NCI-H2171 (cell line): ENCODE data around the gene PAPPA.

Experiments used
- DNase-seq: peaks from one replicate; lab custom pipeline; 2025; lab: John Stamatoyannopoulos, UW

PAPPA gene

GRCh38 chr9:116383936-116384335 lies 230.3 kb downstream of the PAPPA start:
- DNase-seq = no peak

- peak; percentile 73 for DNase-seq
These were observed 234.5 kb downstream of the PAPPA start for GRCh38 chr9:116387934-116388698.

GRCh38 chr9:116389541-116390302 lies 236.1 kb downstream of the PAPPA start:
- DNase-seq = no peak

GRCh38 chr9:116390303-116391228 lies 237.0 kb downstream of the PAPPA start:
- no peak for DNase-seq

- DNase-seq = no peak
These were observed 237.8 kb downstream of the PAPPA start for GRCh38 chr9:116391306-116391900.

- no peak for DNase-seq
These were observed 239.6 kb downstream of the PAPPA start for GRCh38 chr9:116393198-116393597.

DNA sequence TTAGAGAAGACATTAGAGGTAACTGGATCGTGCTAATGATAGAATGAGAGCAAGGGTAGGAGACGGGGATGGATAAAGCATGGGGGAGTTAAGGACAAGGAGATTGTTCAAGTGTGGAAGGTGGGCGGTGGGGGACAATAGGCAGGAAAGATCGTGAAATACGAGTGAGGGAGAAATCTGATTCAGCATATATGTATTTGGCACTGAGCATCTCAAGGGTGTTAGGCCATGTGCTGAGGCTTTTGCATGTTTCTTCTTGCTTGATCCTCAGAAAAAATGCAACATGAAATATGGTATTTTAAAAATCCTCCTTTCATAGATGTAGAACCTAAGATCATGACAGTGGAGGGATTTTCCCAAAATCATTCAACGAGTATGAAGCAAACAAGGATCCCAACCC lies 240.5 kb downstream of the PAPPA start:
- DNase-seq = no peak

GRCh38 chr9:116394894-116395698 lies 241.5 kb downstream of the PAPPA start:
- peak; percentile 35 for DNase-seq

GRCh38 chr9:116395699-116396037 lies 242.1 kb downstream of the PAPPA start:
- DNase-seq = no peak

DNA sequence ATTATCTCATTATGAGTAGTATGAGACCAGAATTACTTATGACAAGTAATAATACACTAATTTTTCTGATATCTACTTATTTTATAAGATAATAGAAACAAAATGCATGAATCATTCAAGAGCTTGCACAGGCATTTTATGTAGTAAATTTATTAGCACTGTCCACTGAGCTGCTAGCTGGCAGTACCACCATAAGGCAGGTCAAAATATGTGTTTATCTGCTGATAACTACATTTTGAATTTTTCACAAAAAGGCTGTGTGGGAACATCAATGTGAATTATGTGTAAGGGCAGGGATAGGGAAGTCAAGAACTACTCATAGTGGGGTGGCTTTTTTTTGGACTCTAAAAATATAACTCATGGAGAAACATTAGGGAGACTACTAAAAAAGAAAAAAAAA lies 249.6 kb downstream of the PAPPA start:
- no peak for DNase-seq

DNA sequence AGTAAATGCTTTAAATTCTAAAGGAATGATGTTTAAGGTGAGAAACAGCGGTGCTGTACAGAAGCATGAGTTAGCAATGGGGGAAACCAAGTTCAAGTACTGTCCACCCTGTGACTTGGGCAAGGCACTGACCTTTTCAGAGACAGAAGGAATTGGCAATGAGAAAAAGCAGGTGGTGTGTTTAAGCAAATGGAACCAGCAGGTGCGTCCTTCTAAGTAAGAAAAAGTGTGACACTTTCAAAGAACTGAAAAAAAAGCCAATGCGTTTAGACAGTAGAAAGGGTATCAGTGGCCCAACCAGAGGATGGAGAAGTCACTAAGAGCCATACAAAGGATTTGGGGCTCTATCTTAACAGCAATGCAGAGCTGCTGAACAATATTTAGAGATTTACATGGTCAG lies 250.6 kb downstream of the PAPPA start:
- no peak for DNase-seq

GRCh38 chr9:116405321-116405720 lies 251.7 kb downstream of the PAPPA start:
- no peak for DNase-seq

DNA sequence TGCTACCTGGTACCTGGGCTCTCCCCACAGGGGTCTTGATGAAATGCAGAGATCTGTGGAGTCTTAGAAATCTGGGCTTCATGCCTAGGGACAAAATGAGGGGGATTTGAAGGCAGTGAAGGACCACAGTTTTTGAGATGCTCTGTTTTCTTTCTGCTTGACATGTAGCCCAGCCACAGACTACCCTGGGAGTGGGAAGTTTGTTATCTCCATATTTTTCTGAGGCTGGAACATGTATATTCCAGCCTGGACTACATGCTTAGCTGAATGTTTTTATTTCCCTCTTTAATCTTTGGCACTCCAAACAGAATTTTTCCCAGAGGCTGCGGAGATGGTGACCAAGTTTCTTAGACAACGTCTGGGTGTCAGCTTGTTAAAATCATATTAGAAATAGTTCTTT lies 252.9 kb downstream of the PAPPA start:
- DNase-seq = no peak

GRCh38 chr9:116409129-116409528 lies 255.5 kb downstream of the PAPPA start:
- no peak for DNase-seq

DNA sequence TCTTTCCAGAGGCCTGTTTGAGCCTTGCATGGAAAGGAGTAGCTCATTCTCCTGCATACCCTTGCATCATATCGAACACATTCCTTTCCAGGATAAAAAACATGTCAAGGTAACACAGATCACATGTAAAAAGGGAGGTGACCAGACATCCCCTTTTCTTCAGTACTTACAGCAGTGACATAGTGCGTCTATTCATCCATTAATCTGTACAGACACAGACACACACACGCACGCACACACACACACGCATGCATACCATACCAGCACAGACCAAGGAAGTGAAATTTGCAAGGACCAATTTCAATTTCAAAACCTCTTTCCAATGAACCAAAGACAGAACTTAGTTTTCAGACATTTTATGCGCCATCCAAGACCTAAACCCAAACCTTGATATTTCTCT lies 256.0 kb downstream of the PAPPA start:
- no peak for DNase-seq

GRCh38 chr9:116411506-116411905 lies 257.9 kb downstream of the PAPPA start:
- DNase-seq = no peak

DNA sequence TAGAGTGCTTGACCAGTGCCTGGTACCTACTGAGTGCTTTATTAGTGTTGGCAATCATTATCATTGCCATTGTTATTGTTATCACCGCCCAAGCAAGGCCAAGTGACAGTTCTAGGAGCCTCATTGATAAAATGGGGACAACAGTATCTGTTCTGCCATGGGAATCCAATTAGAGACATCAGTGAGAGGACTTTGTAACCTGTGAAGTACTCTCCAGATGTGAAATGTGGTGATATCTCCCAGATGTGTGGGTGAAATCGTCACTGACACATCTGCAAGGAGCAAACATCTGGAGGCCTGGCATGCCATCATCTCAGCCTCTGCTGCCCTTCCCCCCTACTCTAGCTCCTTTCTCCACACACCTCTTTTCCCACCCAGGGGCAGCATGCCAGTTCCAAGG lies 260.8 kb downstream of the PAPPA start:
- no peak for DNase-seq

GRCh38 chr9:116416421-116416820 lies 262.8 kb downstream of the PAPPA start:
- no peak for DNase-seq

GRCh38 chr9:116417464-116417863 lies 263.9 kb downstream of the PAPPA start:
- DNase-seq = no peak

DNA sequence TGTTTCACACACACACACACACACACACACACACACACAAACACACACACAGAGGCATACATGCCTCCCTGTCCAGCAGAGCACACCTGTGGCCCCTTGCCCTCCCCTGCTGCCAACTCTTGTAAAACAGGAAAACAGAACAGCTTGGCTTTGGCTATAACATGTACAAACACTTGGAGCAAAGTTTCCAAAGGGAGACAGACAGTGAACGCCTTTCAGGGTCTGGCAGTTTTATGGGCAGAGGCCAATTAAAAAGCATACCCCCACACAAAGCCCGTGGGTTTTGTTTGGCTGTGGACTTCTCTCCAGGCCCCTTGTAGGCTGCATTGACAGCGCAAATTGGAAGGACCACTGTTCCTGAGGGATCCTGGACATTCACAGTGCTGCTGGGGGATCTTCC lies 265.6 kb downstream of the PAPPA start:
- DNase-seq = no peak

DNA sequence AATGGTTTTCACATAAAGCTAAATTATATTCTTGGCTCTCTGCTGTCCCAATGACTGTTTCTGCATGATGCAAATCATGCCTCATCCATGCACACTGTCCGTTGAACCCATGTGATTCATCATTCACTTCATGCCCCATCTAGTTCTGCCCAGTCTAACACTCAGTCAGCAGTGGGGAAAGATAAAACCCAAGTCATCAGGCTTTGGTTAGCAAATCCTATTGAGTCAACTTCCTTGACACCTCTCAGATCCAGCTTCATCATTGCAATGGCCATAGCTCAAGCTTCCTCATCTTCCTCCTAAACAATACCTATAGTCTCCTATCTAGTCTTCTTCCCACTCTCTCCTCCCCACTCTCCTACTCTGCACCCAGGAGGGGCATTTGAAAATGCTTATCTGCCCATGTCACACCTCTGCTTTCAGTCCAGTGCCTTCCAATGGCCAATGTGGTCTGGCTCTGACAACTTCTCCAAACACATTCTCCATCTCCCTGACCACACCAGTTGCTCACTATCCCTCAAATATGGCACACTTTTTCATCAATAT lies 267.5 kb downstream of the PAPPA start:
- no peak for DNase-seq
